ENCODE data around the gene CYP11A1.
"Not testable (repeated sequence)": the region's sequence is repeated elsewhere in the genome, so short reads cannot be mapped to it uniquely, and the experiment has no call there.

The CYP11A1 gene

GRCh38 chr15:74374648-74375302 is 7.3 kb upstream of the CYP11A1 start:
- DNase-seq (ENCODE audit: low spot score), result peak; percentile 73

GRCh38 chr15:74373731-74374647 is 6.5 kb upstream of the CYP11A1 start:
- DNase-seq (ENCODE audit: low spot score), result peak; percentile 98

DNA sequence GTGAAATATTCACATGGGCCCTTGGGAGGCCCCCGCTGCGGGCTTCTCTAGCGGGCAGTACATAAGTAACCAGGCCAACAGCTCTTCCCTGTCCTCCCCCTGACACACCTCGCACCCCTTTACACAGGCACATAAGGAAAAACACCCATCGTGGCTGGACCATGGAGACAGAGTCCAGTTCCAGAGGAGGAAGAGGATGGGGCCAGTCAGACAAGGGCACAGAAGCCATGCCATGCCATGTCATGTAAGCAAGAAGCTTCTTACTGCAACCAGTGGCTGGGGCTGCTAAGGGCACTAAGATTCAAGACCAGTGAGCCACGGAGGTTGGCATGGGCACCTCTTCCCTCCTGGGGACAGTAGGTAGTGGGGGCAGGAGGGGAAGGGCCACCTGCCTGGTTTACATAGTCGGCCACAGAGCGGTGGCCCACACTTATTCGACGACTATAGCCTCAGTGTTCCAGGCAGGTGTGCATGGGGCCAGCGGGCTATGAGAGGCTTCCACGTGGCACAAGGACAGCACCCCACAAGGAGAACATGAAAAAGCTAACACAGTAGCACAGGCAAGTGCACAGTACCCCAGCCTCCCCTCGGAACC is 5.7 kb upstream of the CYP11A1 start:
- DNase-seq (ENCODE audit: low spot score), result no peak

GRCh38 chr15:74370471-74370870 is 3.0 kb upstream of the CYP11A1 start:
- no peak for DNase-seq (ENCODE audit: low spot score)

- no peak for DNase-seq (ENCODE audit: low spot score)
These were observed 2.3 kb upstream of the CYP11A1 start for GRCh38 chr15:74369756-74370155.

DNA sequence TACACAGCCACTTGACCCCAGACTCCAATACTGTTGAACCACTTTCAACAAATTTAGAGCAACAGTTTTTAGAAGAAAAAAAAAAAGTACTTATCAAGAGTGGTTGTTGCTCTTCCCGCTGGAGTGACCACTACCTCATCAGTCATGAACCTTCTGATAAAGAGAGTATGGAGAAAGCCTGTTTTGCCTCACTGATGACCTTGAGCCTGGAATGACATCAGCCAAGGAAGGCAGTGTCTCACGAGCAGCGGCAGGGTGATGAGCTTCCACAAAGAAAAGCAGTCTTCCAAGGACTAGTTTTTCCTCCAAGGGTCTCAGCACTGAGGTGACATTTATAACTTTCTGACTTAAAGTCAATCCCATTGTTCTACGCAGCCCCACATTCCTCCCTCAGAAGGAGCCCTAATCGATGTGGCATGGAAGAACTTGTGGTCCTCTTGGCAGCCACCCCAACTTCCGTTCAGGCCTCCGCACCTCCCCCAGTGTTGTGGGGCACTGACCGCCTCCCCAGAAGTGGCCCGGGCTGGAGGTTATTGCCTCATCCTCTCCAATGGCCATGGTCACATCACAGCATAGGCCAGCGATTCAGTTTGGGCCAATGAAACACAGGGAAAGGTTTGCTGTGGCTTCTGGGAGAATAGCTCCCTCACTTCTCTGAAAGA is 1.8 kb upstream of the CYP11A1 start:
- no peak for DNase-seq (ENCODE audit: low spot score)

DNA sequence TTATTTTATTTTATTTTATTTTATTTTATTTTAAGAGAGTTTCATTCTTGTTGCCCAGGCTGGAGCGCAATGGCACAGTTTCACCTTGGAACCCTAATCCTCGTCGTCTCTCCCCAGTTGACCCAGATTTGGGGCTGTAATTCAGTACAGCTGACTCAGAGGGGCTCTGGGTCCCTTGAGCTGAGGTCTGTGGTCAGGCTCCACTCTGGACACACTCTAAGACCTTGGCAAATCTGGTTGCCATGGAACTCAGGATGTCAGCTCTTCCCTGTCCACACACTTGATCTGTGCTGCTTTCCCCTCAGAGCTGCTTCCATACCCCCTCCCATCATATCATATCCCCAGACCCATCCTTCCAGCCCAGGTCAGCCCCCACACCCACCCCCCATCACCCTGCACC is 675 bp upstream of the CYP11A1 start:
- DNase-seq (ENCODE audit: low spot score), result no peak

- DNase-seq (ENCODE audit: low spot score), result peak; percentile 64
These were observed 1.6 kb downstream of the CYP11A1 start for GRCh38 chr15:74365598-74366445.

- DNase-seq (ENCODE audit: low spot score), result no peak
These were observed 2.4 kb downstream of the CYP11A1 start for GRCh38 chr15:74364936-74365597.

DNA sequence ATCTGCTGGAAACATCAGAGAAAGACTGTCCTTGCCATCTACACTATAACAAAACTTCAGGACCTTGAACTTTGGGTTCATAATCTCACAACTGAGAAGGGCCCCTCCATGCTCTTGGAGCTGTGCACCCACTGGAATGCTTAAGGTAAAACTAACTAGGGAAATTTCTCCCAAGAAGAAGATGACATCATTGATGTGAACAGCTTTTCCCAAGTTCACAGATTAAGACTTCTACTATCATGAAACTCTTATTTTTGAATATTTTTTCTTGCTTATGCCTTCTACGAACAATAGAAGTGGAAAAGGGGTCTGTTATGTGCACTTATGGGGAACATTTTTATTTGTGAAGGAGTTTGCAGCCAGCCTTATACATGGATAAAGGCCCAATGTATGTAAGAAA is 5.0 kb downstream of the CYP11A1 start:
- no peak for DNase-seq (ENCODE audit: low spot score)

GRCh38 chr15:74360855-74361254 is 6.6 kb downstream of the CYP11A1 start:
- not testable (repeated sequence) for DNase-seq (ENCODE audit: low spot score)

DNA sequence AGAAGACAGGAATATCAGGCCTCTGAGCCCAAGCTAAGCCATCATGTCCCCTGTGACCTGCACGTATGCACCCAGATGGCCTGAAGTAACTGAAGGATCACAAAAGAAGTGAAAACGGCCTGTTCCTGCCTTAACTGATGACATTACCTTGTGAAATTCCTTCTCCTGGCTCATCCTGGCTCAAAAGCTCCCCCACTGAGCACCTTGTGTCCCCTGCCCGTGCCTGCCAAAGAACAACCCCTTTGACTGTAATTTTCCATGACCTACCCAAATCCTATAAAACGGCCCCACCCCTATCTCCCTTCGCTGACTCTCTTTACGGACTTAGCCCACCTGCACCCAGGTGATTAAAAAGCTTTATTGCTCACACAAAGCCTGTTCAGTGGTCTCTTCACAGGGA is 8.1 kb downstream of the CYP11A1 start:
- not testable (repeated sequence) for DNase-seq (ENCODE audit: low spot score)

DNA sequence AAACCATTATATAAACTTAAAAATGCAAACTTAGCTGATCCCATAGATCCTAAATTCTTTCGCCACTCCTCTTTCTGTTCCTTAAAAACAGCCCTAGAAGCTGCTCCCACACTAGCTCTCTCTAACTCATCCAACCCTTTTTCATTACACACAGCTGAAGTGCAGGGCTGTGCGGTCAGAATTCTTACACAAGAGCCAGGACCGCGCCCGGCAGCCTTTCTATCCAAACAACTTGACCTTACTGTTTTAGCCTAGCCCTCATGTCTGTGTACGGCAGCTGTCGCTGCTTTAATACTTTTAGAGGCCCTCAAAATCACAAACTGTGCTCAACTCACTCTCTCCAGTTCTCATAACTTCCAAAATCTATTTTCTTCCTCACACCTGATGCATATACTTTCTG is 9.9 kb downstream of the CYP11A1 start:
- DNase-seq (ENCODE audit: low spot score), result not testable (repeated sequence)

DNA sequence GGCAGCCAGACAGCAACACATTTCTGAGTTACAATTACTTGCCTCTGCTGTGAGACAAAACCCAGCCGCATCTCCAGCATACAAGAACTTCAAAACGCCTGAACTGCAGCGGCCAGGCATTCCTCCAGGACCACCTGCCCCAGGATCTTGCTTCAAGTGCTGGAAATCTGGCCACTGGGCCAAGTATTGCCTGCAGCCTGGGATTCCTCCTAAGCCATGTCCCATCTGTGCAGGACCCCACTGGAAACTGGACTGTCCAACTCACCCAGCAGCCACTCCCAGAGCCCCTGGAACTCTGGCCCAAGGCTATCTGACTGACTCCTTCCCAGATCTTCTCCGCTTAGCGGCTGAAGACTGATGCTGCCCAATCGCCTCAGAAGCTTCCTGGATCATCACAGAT is 11.4 kb downstream of the CYP11A1 start:
- not testable (repeated sequence) for DNase-seq (ENCODE audit: low spot score)

- not testable (repeated sequence) for DNase-seq (ENCODE audit: low spot score)
These were observed 13.5 kb downstream of the CYP11A1 start for GRCh38 chr15:74353992-74354391.

- no peak for DNase-seq (ENCODE audit: low spot score)
These were observed 15.0 kb downstream of the CYP11A1 start for GRCh38 chr15:74352393-74352910.

DNA sequence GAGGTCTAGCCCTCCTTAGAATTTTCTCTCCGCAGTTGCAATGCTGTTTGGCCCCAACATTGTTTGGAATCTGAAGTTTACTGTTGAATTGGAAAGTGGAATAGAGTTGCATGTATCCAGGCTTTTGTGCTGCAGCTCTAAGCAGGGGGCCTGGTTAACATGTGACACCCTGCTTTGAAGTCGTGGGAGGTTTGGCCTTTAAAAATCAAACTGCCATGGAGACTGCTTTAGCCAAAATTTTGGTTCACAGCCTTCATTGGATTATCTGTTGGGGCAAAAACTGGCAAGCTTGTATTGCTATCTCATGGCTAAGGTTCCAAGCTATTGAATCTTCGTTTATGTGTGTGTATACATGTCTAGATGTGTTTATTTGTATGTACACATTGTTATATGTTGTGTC is 15.8 kb downstream of the CYP11A1 start:
- no peak for DNase-seq (ENCODE audit: low spot score)

- no peak for DNase-seq (ENCODE audit: low spot score)
These were observed 16.9 kb downstream of the CYP11A1 start for GRCh38 chr15:74350295-74351275.

DNA sequence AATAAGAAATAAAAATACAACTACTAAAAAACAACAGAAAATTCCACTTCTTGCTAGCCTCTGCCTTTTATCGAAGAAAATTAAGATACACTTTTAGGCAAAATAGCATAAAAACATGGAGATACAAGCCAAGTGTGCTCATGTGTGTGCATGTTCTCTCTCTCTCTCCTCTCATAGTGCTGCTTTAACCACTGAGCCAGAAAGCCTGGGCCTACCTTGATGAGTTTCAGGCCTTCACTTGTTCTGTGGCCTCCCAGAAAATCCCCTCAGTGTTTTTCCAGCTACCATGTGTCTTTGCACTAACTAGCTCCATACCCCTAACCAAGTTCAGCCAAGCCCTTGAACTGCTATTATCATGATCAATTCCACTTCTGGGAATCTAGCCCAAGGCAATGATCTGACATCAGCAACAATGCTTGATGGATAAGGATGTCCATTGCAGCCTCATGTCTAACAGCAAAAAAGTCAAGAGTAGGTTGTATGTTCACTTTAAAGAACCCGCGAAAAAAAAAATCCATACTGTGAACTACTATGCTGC is 18.1 kb downstream of the CYP11A1 start:
- DNase-seq (ENCODE audit: low spot score), result no peak
